CD4-positive, alpha-beta memory T cell (primary cell): ENCODE measurements around the gene TEPSIN. TPM values are rescaled to one million over a fixed set of nuclear protein-coding genes. Genes with fewer than 3 reads are reported as not detected.
A peak's percentile ranks its signal among the peaks of the same experiment; 100 is the strongest.

Source experiments
- CTCF ChIA-PET: fragments of 350-600 bp; sonication (Branson Sonifier 250); formaldehyde crosslinking; loops from one replicate; lab custom pipeline; 2021; ENCODE audit warnings: inconsistent platforms; ENCODE audit not compliant: partially characterized antibody; lab: Charles Lee
- POLR2A ChIA-PET: fragments of 350-600 bp; sonication (Branson Sonifier 250); formaldehyde crosslinking; loops from one replicate; lab custom pipeline; 2021; ENCODE audit not compliant: partially characterized antibody; lab: Charles Lee
- DNase-seq, 5 donors: peaks; one replicate each; pipeline versions ENCODE4 v3.0.0 to v3.0.0-alpha.2; 2020 to 2022; ENCODE audit warnings: mixed read lengths in 1 of 5
- H3K27ac ChIP-seq: one replicate; pipeline ENCODE4 v1.7.0; 2013; ENCODE audit warnings: low read depth, low read length
- H3K27me3 ChIP-seq: 2 replicates; pipeline ENCODE4 v1.7.0; 2013; ENCODE audit warnings: mild to moderate bottlenecking, low read length, moderate library complexity; ENCODE audit not compliant: insufficient read depth
- H3K36me3 ChIP-seq: 2 replicates; pipeline ENCODE4 v1.7.0; 2013; ENCODE audit warnings: mild to moderate bottlenecking, low read length, moderate library complexity; ENCODE audit not compliant: insufficient read depth
- H3K4me1 ChIP-seq: 2 replicates; pipeline ENCODE4 v1.7.0; 2013; ENCODE audit warnings: mild to moderate bottlenecking, low read length, moderate library complexity; ENCODE audit not compliant: insufficient read depth
- H3K4me3 ChIP-seq, 2 donors: one replicate each; pipeline ENCODE4 v1.7.0; 2013; ENCODE audit warnings: low read length in 2 of 2, mild to moderate bottlenecking in 1 of 2
- H3K9me3 ChIP-seq, 2 donors: one replicate each; pipeline ENCODE4 v1.7.0; 2013; ENCODE audit warnings: low read length in 2 of 2, control low read depth in 1 of 2; ENCODE audit not compliant: control insufficient read depth in 1 of 2
- H3K27ac Mint-ChIP-seq, 7 donors: one replicate each; pipeline ENCODE4 v1.8.0; 2020 to 2021; ENCODE audit warnings: mixed read lengths in 7 of 7, mild to moderate bottlenecking in 6 of 7, inconsistent platforms in 3 of 7, moderate library complexity in 3 of 7
- H3K27me3 Mint-ChIP-seq, 2 donors: one replicate each; pipeline ENCODE4 v1.8.0; 2020 to 2021; ENCODE audit warnings: mixed read lengths in 2 of 2
- H3K36me3 Mint-ChIP-seq, 2 donors: one replicate each; pipeline ENCODE4 v1.8.0; 2020 to 2021; ENCODE audit warnings: mixed read lengths in 2 of 2, inconsistent platforms in 1 of 2, mild to moderate bottlenecking in 1 of 2
- H3K4me1 Mint-ChIP-seq, 4 donors: one replicate each; pipeline ENCODE4 v1.8.0; 2020 to 2021; ENCODE audit warnings: mixed read lengths in 4 of 4, mild to moderate bottlenecking in 1 of 4
- H3K4me3 Mint-ChIP-seq, 8 donors: one replicate each; pipeline ENCODE4 v1.8.0; 2020 to 2021; ENCODE audit warnings: mixed read lengths in 8 of 8, mild to moderate bottlenecking in 7 of 8, moderate library complexity in 6 of 8, inconsistent platforms in 3 of 8
- H3K9me3 Mint-ChIP-seq, 8 donors: one replicate each; pipeline ENCODE4 v1.8.0; 2020 to 2021; ENCODE audit warnings: mixed read lengths in 8 of 8, mild to moderate bottlenecking in 5 of 8, inconsistent platforms in 3 of 8, moderate library complexity in 1 of 8
- intact Hi-C: fragments of 100-400 bp; cut with micrococcal nuclease; formaldehyde crosslinking; loops from one replicate; pipeline ENCODE4 v1.15.1; 2023
- polyA plus RNA-seq, 2 donors: library from polyadenylated mRNA; unstranded; fragments of 300-500 nt; fragmentation: Illumina TruSeq; gene quantifications; one replicate each; pipeline ENCODE4 v1.2.3, GENCODE V29; 2021
- total RNA-seq, 2 experiments: library from RNA; stranded (reverse); gene quantifications; one replicate each; pipeline ENCODE4 v1.2.3, GENCODE V29; 2021

TEPSIN gene
- total and polyA plus RNA-seq, 4 experiments from 2014 or later = 2.0 to 126 (median 58.1) TPM

DNA sequence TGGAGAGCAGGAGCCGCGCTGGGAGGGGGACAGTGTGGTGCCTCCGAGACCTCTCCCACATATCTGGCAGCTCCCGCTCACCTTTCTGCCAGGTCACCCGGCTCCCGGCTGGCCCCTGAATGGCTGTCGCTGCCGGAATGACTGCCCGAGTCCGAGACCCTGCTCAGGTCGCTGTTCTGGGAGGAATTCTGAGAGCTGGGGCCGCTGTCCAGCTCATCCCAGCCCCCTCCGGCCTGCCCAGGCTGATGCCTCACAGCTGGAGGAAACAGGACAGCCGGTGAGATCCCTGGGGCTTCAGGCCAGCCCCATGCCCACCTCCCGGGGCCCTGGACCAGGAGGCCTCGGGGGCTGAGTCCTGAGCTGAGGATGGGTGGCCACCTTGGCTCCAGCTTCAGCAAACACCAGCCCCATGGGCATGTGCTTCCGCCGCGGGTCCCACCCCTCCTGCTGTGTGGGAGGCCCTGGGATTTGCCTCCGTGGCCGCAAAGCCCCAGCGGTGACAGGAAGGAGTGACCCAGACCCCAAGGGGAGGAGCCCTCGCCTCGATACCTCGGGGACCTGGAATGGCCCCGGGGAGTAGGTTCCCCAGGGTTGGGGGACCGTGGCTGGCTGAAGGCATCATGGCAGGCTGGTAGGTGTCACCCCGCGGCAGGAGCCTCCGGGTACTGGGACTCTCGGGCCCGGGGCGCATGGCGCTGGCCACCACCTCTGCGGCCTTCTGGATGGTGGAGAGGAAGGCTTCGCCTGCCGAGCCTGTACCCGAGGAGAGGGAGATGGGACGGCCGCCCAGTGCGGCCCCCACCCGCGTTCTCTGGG is 6.9 kb downstream of the TEPSIN start:
- CTCF ChIA-PET = no interaction called here
- DNase-seq = peak in 1 of 5 donors; percentile 26

DNA sequence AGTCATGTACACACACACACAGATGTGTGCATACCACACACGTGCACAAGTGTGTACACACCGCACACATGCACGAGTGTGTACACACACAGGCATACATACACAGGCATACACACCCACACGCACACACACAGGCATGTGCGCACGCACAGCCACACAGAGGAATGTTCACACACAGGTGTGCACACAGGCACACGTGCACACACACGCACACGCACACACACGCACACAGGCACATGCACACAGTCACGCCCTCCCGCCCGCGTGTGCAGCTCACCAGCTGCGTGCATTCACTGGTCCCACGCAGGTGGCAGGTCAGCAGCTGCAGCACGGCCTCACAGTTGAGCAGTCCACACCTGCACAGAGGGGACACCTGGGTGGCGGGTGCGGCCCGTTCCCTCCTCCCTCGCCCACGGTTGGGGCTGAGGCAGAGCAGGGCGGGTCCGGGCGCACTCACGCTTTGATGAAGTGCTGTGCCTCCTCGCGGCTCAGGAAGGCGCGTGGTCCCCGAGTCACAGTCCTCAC is 7.7 kb downstream of the TEPSIN start:
- H3K36me3 Mint-ChIP-seq = peaks cover 14 to 32% of the 10 kb centered on the region in 2 donors
- H3K9me3 Mint-ChIP-seq = peaks cover 0 to 2% (median 0%) of the 10 kb centered on the region in 8 donors
- H3K9me3 ChIP-seq = no peaks in the 10 kb centered on the region
- peaks cover 5% of the 10 kb centered on the region for H3K4me1 ChIP-seq
- H3K4me3 Mint-ChIP-seq = no peak overlapping the region
- no peak overlapping the region for H3K27ac ChIP-seq
- no peak for DNase-seq
- H3K36me3 ChIP-seq = peaks cover 24% of the 10 kb centered on the region
- intact Hi-C loops = no loop called here
- ChIA-PET CTCF (no interaction called here), POLR2A (no interaction called here)
- H3K27ac Mint-ChIP-seq = peak overlapping the region in 1 of 7 donors; percentile 64
- H3K4me3 ChIP-seq = no peak overlapping the region
- no peaks in the 10 kb centered on the region for H3K27me3 Mint-ChIP-seq
- no peaks in the 10 kb centered on the region for H3K27me3 ChIP-seq
- H3K4me1 Mint-ChIP-seq = peaks cover 8 to 17% (median 13%) of the 10 kb centered on the region in 4 donors

More for the DNA sequence above, 6.9 kb downstream of the TEPSIN start:
- H3K4me3 Mint-ChIP-seq = no peak overlapping the region
- POLR2A ChIA-PET = no interaction called here
- no peaks in the 10 kb centered on the region for H3K9me3 ChIP-seq
- H3K27ac Mint-ChIP-seq = no peak overlapping the region
- peaks cover 8 to 17% (median 14%) of the 10 kb centered on the region in 4 donors for H3K4me1 Mint-ChIP-seq
- H3K27ac ChIP-seq = no peak overlapping the region
- peaks cover 24% of the 10 kb centered on the region for H3K36me3 ChIP-seq
- no peaks in the 10 kb centered on the region for H3K27me3 Mint-ChIP-seq
- H3K9me3 Mint-ChIP-seq = peaks cover 0 to 2% (median 0%) of the 10 kb centered on the region in 8 donors
- intact Hi-C loops = no loop called here
- no peaks in the 10 kb centered on the region for H3K27me3 ChIP-seq
- H3K36me3 Mint-ChIP-seq = peaks cover 14 to 32% of the 10 kb centered on the region in 2 donors
- no peak overlapping the region for H3K4me3 ChIP-seq
- H3K4me1 ChIP-seq = peaks cover 9% of the 10 kb centered on the region

DNA sequence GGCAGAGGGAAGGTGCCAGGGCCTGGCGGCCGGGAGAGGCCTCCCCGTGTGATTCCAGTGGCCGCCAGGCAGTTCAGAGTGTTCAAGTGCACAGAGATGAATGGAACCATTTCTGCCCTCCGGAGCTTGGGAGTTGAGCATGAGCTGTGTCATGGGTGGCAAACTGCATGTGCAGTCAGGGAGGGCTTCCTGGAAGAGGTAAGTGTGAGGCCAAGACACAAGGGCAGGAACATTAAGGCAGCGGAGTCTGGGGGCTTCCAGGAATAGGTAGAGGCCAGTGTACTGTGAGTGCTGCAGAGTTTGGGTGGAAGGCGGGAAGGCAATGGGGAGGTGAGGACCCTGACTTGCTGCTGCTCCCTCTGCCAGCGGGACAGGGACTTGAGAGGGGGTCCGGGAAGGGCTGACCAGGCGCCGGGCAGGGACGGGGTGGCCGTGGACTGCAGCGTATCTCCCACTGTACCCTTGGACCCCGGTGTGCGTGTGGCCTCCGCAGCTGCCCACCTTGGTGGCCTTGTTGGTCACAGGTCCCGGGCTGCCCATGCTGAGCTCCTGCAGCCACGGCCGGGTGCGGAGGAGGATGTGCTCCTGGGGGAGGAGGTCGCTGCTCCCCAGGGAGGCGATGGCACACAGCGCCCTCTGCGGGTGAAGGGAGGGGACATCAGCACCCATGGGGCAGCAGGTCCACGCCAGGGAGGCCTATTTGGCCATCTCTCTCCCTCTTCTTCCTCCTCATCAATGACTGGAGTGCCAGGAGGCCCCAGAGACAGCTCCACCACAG is 8.6 kb downstream of the TEPSIN start:
- H3K9me3 Mint-ChIP-seq = peaks cover 0 to 2% (median 0%) of the 10 kb centered on the region in 8 donors

DNA sequence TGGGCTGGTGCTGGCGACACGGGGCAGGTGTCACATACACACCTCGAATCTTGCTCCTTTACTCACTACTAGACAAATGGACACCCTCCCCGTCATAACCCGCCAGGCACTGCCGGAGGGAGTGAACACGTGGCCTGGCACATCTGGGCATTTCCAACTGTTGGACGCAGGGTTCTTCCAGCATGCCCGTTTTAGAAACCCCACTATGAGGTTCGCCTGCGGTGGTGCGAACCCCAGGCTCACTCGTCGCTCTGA is 9.3 kb downstream of the TEPSIN start:
- intact Hi-C loops = no loop called here
- no peak for DNase-seq
- peaks cover 0 to 2% (median 0%) of the 10 kb centered on the region in 8 donors for H3K9me3 Mint-ChIP-seq
- no peak overlapping the region for H3K4me3 ChIP-seq
- peaks cover 14 to 27% of the 10 kb centered on the region in 2 donors for H3K36me3 Mint-ChIP-seq
- H3K36me3 ChIP-seq = peaks cover 24% of the 10 kb centered on the region
- no peak overlapping the region for H3K27ac Mint-ChIP-seq
- H3K27me3 Mint-ChIP-seq = no peaks in the 10 kb centered on the region
- peaks cover 5% of the 10 kb centered on the region for H3K4me1 ChIP-seq
- no peak overlapping the region for H3K27ac ChIP-seq
- H3K4me1 Mint-ChIP-seq = peaks cover 3 to 12% (median 6%) of the 10 kb centered on the region in 4 donors
- ChIA-PET POLR2A (interaction anchor here (1.0 kb wide), 1 partner anchor 10 kb away, joined by 3 read pairs; the partner anchor contains the start of genes NDUFAF8 and TEPSIN), CTCF (interaction anchor here (0.9 kb wide), 1 partner anchor 11 kb away, joined by 3 read pairs; no protein-coding TSS in a partner anchor)
- no peaks in the 10 kb centered on the region for H3K27me3 ChIP-seq
- no peaks in the 10 kb centered on the region for H3K9me3 ChIP-seq
- H3K4me3 Mint-ChIP-seq = no peak overlapping the region

More for the DNA sequence above, 8.6 kb downstream of the TEPSIN start:
- Histone ChIP-seq H3K27ac (no peak overlapping the region), H3K4me1 (peaks cover 5% of the 10 kb centered on the region), H3K9me3 (no peaks in the 10 kb centered on the region), H3K4me3 (no peak overlapping the region), H3K36me3 (peaks cover 24% of the 10 kb centered on the region), H3K27me3 (no peaks in the 10 kb centered on the region)
- Mint-ChIP-seq H3K4me3 (peak overlapping the region in 2 of 8 donors; percentile 11 to 32), H3K27me3 (no peaks in the 10 kb centered on the region), H3K4me1 (peaks cover 8 to 17% (median 12%) of the 10 kb centered on the region in 4 donors), H3K36me3 (peaks cover 14 to 32% of the 10 kb centered on the region in 2 donors), H3K27ac (no peak overlapping the region)
- intact Hi-C loops = no loop called here
- POLR2A ChIA-PET = interaction anchor here (1.0 kb wide), 1 partner anchor 9 kb away, joined by 3 read pairs; the partner anchor contains the start of genes NDUFAF8 and TEPSIN
- DNase-seq = no peak
- CTCF ChIA-PET = interaction anchor here (0.9 kb wide), 1 partner anchor 11 kb away, joined by 3 read pairs; no protein-coding TSS in a partner anchor

DNA sequence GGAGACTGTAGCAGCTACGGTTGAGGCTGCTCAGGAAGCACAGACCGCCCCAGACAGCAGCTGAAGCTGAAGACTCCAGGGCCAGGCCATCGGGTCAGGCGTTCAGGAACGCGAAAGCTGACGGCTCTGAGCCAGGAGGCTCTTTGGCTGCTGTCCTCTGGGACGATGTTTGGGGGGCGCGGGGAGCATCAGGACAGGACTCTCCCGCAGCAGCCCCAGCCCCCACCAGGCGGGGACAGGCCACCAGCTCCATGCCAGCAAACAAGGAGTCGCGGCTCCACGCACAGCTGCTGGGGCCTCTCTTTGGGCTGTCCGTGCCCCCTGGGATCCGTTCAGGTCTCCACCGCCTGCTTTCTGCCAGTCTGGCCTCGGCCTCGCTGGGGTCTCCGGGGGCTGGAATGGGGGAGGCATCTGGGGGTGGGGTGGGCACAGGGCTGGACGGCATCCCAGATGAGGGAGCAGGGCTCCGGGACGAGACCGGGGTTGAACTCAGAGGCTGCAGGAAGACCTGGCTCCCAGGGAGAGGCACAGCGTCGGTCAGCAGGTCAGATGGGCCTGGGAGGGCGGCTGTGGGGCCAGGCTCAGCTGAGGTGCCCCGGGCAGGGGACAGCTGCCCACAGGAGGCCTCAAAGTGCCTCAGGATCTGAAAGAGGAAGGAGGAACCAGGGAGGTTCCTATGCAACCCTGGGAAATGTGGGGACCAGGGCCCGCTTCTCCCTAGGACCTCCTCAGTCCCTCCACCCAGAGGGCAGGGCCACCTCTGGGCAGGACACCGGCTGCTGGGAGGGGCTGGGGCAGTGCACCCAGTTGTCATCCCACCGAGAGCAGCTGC is 9.8 kb downstream of the TEPSIN start:
- intact Hi-C loops = no loop called here
- Histone ChIP-seq H3K9me3 (no peaks in the 10 kb centered on the region), H3K27ac (no peak overlapping the region), H3K36me3 (peaks cover 24% of the 10 kb centered on the region), H3K27me3 (no peaks in the 10 kb centered on the region), H3K4me1 (no peaks in the 10 kb centered on the region), H3K4me3 (no peak overlapping the region)
- Mint-ChIP-seq H3K4me1 (peaks cover 3 to 11% (median 5%) of the 10 kb centered on the region in 4 donors), H3K9me3 (peaks cover 0 to 2% (median 0%) of the 10 kb centered on the region in 8 donors), H3K27me3 (no peaks in the 10 kb centered on the region), H3K27ac (no peak overlapping the region), H3K36me3 (peaks cover 14 to 27% of the 10 kb centered on the region in 2 donors), H3K4me3 (no peak overlapping the region)
- ChIA-PET CTCF (no interaction called here), POLR2A (interaction anchor here (1.0 kb wide), 1 partner anchor 10 kb away, joined by 3 read pairs; the partner anchor contains the start of genes NDUFAF8 and TEPSIN)
- no peak for DNase-seq

DNA sequence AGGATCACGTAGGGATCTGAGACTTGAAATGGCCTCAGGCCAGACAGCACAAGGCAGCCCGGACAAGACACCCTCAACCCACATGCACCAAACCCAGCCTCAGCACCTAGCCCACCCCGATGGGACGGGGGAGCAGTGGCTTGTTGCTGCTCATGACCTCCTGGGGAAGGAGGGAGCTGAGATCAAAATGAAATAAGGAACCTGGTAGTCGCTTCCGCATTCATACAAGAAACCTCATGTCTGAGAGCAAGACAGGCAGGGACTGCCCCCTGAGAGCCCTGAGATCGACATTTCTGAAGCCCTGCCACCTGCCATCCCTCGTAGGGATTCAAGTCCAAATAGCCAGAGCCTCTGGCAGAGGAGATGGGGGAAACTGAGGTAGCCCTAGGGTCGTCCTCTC is 10.4 kb downstream of the TEPSIN start:
- no peak overlapping the region for H3K4me3 ChIP-seq
- no peaks in the 10 kb centered on the region for H3K9me3 ChIP-seq
- intact Hi-C loops = no loop called here
- peaks cover 21% of the 10 kb centered on the region for H3K36me3 ChIP-seq
- Mint-ChIP-seq H3K4me1 (peaks cover 3 to 16% (median 9%) of the 10 kb centered on the region in 4 donors), H3K36me3 (peaks cover 14 to 27% of the 10 kb centered on the region in 2 donors), H3K27me3 (no peaks in the 10 kb centered on the region), H3K27ac (no peak overlapping the region), H3K4me3 (no peak overlapping the region), H3K9me3 (peaks cover 0 to 2% (median 0%) of the 10 kb centered on the region in 8 donors)
- no peaks in the 10 kb centered on the region for H3K27me3 ChIP-seq
- H3K4me1 ChIP-seq = peaks cover 6% of the 10 kb centered on the region
- ChIA-PET POLR2A (no interaction called here), CTCF (no interaction called here)
- DNase-seq = no peak
- H3K27ac ChIP-seq = no peak overlapping the region
